IMR-90 (cell line): ENCODE measurements around the gene MEIG1. TPM values are rescaled to one million over a fixed set of nuclear protein-coding genes. Genes with fewer than 3 reads are reported as not detected.

Experiments used
- ATAC-seq: fragments of 200-7000 bp; cut with Tn5 transposase; 2 replicates; pipeline ENCODE4 v1.9.1; 2020; ENCODE audit warnings: low read depth, mild to moderate bottlenecking, moderate library complexity
- BruUV-seq: library from RNA; stranded (reverse); fragments of 400-500 nt; replicated peaks from 2 replicates; lab custom pipeline; 2021; lab: Mats Ljungman, UMichigan
- CTCF ChIA-PET: fragments of 300-600 bp; formaldehyde crosslinking; extraction: SDS; loops from one replicate; lab custom pipeline; 2021; ENCODE audit warnings: antibody characterized with exemption; lab: Yijun Ruan, JAX
- POLR2A ChIA-PET: fragments of 300-600 bp; sonication (Branson Sonifier 250); formaldehyde crosslinking; loops from one replicate; lab custom pipeline; 2022; ENCODE audit warnings: antibody characterized with exemption; ENCODE audit not compliant: unreplicated experiment; lab: Charles Lee
- DNase-seq: peaks from one replicate; pipeline ENCODE4 v3.0.0; 2013
- H2AFZ ChIP-seq: replicated peaks from 2 replicates; pipeline ENCODE3; 2013; ENCODE audit warnings: low read length, mild to moderate bottlenecking; ENCODE audit not compliant: poor library complexity
- H2AK5ac ChIP-seq: 2 replicates; pipeline ENCODE4 v1.6.1; 2013; ENCODE audit warnings: low read depth, low read length, inconsistent platforms
- H2AK9ac ChIP-seq: replicated peaks from 2 replicates; pipeline ENCODE3; 2013; ENCODE audit warnings: mild to moderate bottlenecking, low read depth, low read length, moderate library complexity; ENCODE audit not compliant: poor library complexity
- H2BK120ac ChIP-seq: 2 replicates; pipeline ENCODE4 v1.6.1; 2013; ENCODE audit warnings: low read depth, low read length, inconsistent platforms
- H2BK15ac ChIP-seq: 3 replicates; pipeline ENCODE4 v1.6.1; 2013; ENCODE audit warnings: low read depth, low read length, inconsistent platforms
- H2BK20ac ChIP-seq: 2 replicates; pipeline ENCODE4 v1.6.1; 2013; ENCODE audit warnings: low read depth, mild to moderate bottlenecking, inconsistent platforms, low read length, moderate library complexity
- H2BK5ac ChIP-seq: 2 replicates; pipeline ENCODE4 v1.6.1; 2013; ENCODE audit warnings: mild to moderate bottlenecking, low read depth, low read length, inconsistent platforms; ENCODE audit not compliant: poor library complexity, severe bottlenecking
- H3K14ac ChIP-seq: replicated peaks from 2 replicates; pipeline ENCODE4 v1.6.1; 2013; ENCODE audit warnings: low read depth, low read length, inconsistent platforms
- H3K18ac ChIP-seq: 2 replicates; pipeline ENCODE4 v1.6.1; 2013; ENCODE audit warnings: low read depth, low read length, control low read depth
- H3K23ac ChIP-seq: 2 replicates; pipeline ENCODE4 v1.6.1; 2013; ENCODE audit warnings: low read depth, low read length, inconsistent platforms
- H3K27ac ChIP-seq: 2 replicates; pipeline ENCODE4 v1.5.1; 2013; ENCODE audit warnings: mild to moderate bottlenecking, control low read depth, low read length; ENCODE audit not compliant: insufficient read depth
- H3K27me3 ChIP-seq: 2 replicates; pipeline ENCODE4 v1.6.1; 2013; ENCODE audit warnings: low read length; ENCODE audit not compliant: control insufficient read depth, insufficient read depth
- H3K36me3 ChIP-seq: 2 replicates; pipeline ENCODE4 v1.6.1; 2013; ENCODE audit warnings: low read length, mixed read lengths; ENCODE audit not compliant: control insufficient read depth, insufficient read depth
- H3K4ac ChIP-seq: 2 replicates; pipeline ENCODE4 v1.6.1; 2013; ENCODE audit warnings: low read depth, low read length, inconsistent platforms
- H3K4me1 ChIP-seq: 2 replicates; pipeline ENCODE4 v1.6.1; 2013; ENCODE audit warnings: low read length, mixed read lengths; ENCODE audit not compliant: control insufficient read depth, insufficient read depth
- H3K4me2 ChIP-seq: 2 replicates; pipeline ENCODE4 v1.6.1; 2013; ENCODE audit warnings: low read depth, mild to moderate bottlenecking, control low read depth, low read length, moderate library complexity
- H3K4me3 ChIP-seq: 2 replicates; pipeline ENCODE4 v1.5.1; 2013; ENCODE audit warnings: low read depth, mild to moderate bottlenecking, control low read depth, low read length, moderate library complexity; ENCODE audit not compliant: insufficient read depth
- H3K56ac ChIP-seq: 2 replicates; pipeline ENCODE4 v1.6.1; 2013; ENCODE audit warnings: low read length, inconsistent platforms; ENCODE audit not compliant: insufficient read depth; ENCODE audit errors: extremely low read depth
- H3K79me1 ChIP-seq, 2 experiments: 2 replicates each; pipeline ENCODE4 v1.6.1; 2013; ENCODE audit warnings: low read length in 2 of 2, inconsistent platforms in 1 of 2, low read depth in 1 of 2
- H3K9ac ChIP-seq: 2 replicates; pipeline ENCODE4 v1.6.1; 2013; ENCODE audit warnings: low read depth, low read length, control low read depth
- H3K9me1 ChIP-seq: 2 replicates; pipeline ENCODE4 v1.6.1; 2013; ENCODE audit warnings: low read length, inconsistent platforms; ENCODE audit not compliant: insufficient read depth
- H3K9me3 ChIP-seq: 2 replicates; pipeline ENCODE4 v1.6.1; 2013; ENCODE audit warnings: low read length; ENCODE audit not compliant: control insufficient read depth, insufficient read depth
- H4K20me1 ChIP-seq: 2 replicates; pipeline ENCODE4 v1.6.1; 2013; ENCODE audit warnings: low read length, inconsistent platforms; ENCODE audit not compliant: insufficient read depth
- H4K5ac ChIP-seq: 2 replicates; pipeline ENCODE4 v1.6.1; 2013; ENCODE audit warnings: mild to moderate bottlenecking, low read depth, low read length, control low read depth
- H4K8ac ChIP-seq, 2 experiments: 2 replicates each; pipeline ENCODE4 v1.6.1; 2013; ENCODE audit warnings: low read depth in 2 of 2, low read length in 2 of 2, control low read depth in 1 of 2, inconsistent platforms in 1 of 2
- H4K91ac ChIP-seq: 2 replicates; pipeline ENCODE4 v1.6.1; 2013; ENCODE audit warnings: low read depth, low read length, inconsistent platforms; ENCODE audit not compliant: insufficient read depth
- CEBPB ChIP-seq: IDR thresholded peaks from 2 replicates; pipeline ENCODE4 v1.6.1; 2012; ENCODE audit warnings: low read depth, low read length, improper control_type of control experiment
- CHD1 ChIP-seq: IDR thresholded peaks from 2 replicates; pipeline ENCODE4 v1.6.1; 2012; ENCODE audit warnings: low read depth, low read length, improper control_type of control experiment
- FOS ChIP-seq: fragments of 150-350 bp; IDR thresholded peaks from 2 replicates; pipeline ENCODE4 v1.6.1; 2016; ENCODE audit warnings: low read depth, low read length
- NFE2L2 ChIP-seq: fragments of 150-350 bp; IDR thresholded peaks from 2 replicates; pipeline ENCODE4 v1.6.1; 2016; ENCODE audit warnings: low read depth, mild to moderate bottlenecking, low read length
- WGBS, 2 experiments: methylation state at CpG; one replicate each; pipeline versions ENCODE4 v1.1.5 to v1.1.7; 2013; ENCODE audit warnings: missing lambda C conversion rate in 2 of 2; ENCODE audit not compliant: insufficient read length in 1 of 2; ENCODE audit errors: extremely low coverage in 2 of 2; 5-methylcytosine and 5-hydroxymethylcytosine counted together
- dilution Hi-C: fragments of 300-500 bp; cut with HindIII; formaldehyde crosslinking; loops from one replicate; pipeline ENCODE4 v1.14.3; 2018; ENCODE audit warnings: low sequenced_read_pairs; ENCODE audit not compliant: unreplicated experiment
- in situ Hi-C: fragments of 300-500 bp; cut with MboI; formaldehyde crosslinking; loops from 3 replicates; pipeline ENCODE4 v1.14.3; 2019; ENCODE audit warnings: low sequenced_read_pairs, inconsistent platforms, mixed read lengths
- intact Hi-C: fragments of 100-400 bp; cut with micrococcal nuclease; formaldehyde crosslinking; loops from 2 replicates; pipeline ENCODE4 v1.10.0; 2022
- polyA plus RNA-seq, 3 experiments: library from polyadenylated mRNA; depleted of rRNA; stranded (reverse); fragments of >200 nt; gene quantifications; 2 replicates each; pipeline ENCODE4 v1.2.3, GENCODE V29; 2012; ENCODE audit warnings: low replicate concordance in 1 of 3
- total RNA-seq: library from RNA; depleted of rRNA; stranded (reverse); fragments of >200 nt; gene quantifications from 2 replicates; pipeline ENCODE4 v1.2.3, GENCODE V29; 2012
- TF ChIP-seq, protein P1 (sequence below): fragments of 150-350 bp; IDR thresholded peaks from 2 replicates; pipeline ENCODE4 v1.6.1; 2017; ENCODE audit warnings: mild to moderate bottlenecking, antibody characterized with exemption, low read length, low read depth
- TF ChIP-seq, protein P2 (sequence below): conservative IDR thresholded peaks from 2 replicates; pipeline ENCODE4 v1.5.1; 2012; ENCODE audit warnings: mild to moderate bottlenecking, low read depth, low read length, improper control_type of control experiment

Gene MEIG1
- total and polyA plus RNA-seq, 2 of the 4 experiments (the other 2 are of a cell fraction): not detected

DNA sequence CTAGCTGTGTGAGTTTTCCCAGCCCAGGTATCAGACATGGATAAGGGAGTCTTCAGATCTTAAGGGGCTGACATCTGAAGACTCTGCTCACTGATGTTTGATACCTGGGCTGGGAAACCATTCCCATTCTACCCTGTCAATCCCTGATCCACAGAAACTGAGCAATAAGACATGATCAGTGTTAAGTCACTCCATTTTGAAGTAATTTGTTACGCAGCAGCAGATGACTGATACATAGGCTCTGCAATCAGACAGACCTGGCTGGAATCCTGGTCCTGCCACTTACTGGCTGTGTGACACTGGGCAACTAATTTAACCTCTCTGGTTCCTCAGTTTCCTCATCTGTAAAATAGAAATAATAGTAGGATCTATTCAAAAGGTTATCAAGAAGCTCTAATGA, 11.9 kb upstream of the MEIG1 start:
- dilution Hi-C loops (no loop called here), intact Hi-C loops (no loop called here), in situ Hi-C loops (no loop called here)
- Histone ChIP-seq H2BK120ac (no peak overlapping the region), H3K4me2 (no peak overlapping the region), H3K36me3 (peaks cover 28% of the 10 kb centered on the region), H3K23ac (no peak overlapping the region), H3K4ac (no peak overlapping the region), H3K27ac (no peak overlapping the region), H3K9me3 (no peaks in the 10 kb centered on the region), H4K91ac (no peak overlapping the region), H3K56ac (no peak overlapping the region), H2AK9ac (no peak overlapping the region), H3K9me1 (peaks cover 5% of the 10 kb centered on the region), H3K27me3 (no peaks in the 10 kb centered on the region), H2BK20ac (no peak overlapping the region), H3K9ac (no peak overlapping the region), H2BK5ac (no peak overlapping the region), H2AFZ (no peak overlapping the region), H4K5ac (no peak overlapping the region), H2AK5ac (no peak overlapping the region), H2BK15ac (no peak overlapping the region), H3K18ac (no peak overlapping the region), H4K8ac (no peak overlapping the region), H3K4me3 (no peak overlapping the region), H3K14ac (no peak overlapping the region), H3K79me1 (peaks cover 46 to 62% of the 10 kb centered on the region in 2 experiments), H4K20me1 (no peaks in the 10 kb centered on the region), H3K4me1 (no peaks in the 10 kb centered on the region)
- no CpG with 5 or more reads among the region's 1 CpG for WGBS, 2 experiments
- POLR2A ChIA-PET: no interaction called here
- BruUV-seq: no TSS peak
- ATAC-seq: no peak
- CTCF ChIA-PET: no interaction called here
- TF ChIP-seq CEBPB (no peak), FOS (no peak), NFE2L2 (no peak), CHD1 (no peak)
- TF ChIP-seq, protein P1, sequence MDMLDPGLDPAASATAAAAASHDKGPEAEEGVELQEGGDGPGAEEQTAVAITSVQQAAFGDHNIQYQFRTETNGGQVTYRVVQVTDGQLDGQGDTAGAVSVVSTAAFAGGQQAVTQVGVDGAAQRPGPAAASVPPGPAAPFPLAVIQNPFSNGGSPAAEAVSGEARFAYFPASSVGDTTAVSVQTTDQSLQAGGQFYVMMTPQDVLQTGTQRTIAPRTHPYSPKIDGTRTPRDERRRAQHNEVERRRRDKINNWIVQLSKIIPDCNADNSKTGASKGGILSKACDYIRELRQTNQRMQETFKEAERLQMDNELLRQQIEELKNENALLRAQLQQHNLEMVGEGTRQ: no peak
- TF ChIP-seq, protein P2, sequence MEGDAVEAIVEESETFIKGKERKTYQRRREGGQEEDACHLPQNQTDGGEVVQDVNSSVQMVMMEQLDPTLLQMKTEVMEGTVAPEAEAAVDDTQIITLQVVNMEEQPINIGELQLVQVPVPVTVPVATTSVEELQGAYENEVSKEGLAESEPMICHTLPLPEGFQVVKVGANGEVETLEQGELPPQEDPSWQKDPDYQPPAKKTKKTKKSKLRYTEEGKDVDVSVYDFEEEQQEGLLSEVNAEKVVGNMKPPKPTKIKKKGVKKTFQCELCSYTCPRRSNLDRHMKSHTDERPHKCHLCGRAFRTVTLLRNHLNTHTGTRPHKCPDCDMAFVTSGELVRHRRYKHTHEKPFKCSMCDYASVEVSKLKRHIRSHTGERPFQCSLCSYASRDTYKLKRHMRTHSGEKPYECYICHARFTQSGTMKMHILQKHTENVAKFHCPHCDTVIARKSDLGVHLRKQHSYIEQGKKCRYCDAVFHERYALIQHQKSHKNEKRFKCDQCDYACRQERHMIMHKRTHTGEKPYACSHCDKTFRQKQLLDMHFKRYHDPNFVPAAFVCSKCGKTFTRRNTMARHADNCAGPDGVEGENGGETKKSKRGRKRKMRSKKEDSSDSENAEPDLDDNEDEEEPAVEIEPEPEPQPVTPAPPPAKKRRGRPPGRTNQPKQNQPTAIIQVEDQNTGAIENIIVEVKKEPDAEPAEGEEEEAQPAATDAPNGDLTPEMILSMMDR: no peak
- no peak for DNase-seq
